ENCODE results near the gene CREBBP.

CREBBP gene

DNA sequence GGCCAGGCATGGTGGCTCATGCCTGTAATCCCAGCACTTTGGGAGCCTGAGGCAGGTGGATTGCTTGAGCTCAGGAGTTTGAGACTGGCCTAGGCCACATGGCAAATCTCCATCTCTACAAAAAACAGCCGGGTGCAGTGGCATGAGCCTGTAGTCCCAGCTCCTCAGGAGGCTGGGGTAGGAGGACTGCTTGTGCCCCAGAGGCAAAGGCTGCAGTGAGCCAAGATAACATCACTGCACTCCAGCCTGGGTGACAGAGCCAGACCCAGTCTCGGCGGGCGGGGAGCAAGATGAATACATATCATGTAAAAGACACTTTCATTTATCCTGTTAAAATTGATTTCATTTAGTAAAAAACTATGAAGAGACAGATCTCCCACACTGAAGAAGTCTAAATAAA is 54.6 kb downstream of the CREBBP start:
- TF ChIP-seq, protein P1, sequence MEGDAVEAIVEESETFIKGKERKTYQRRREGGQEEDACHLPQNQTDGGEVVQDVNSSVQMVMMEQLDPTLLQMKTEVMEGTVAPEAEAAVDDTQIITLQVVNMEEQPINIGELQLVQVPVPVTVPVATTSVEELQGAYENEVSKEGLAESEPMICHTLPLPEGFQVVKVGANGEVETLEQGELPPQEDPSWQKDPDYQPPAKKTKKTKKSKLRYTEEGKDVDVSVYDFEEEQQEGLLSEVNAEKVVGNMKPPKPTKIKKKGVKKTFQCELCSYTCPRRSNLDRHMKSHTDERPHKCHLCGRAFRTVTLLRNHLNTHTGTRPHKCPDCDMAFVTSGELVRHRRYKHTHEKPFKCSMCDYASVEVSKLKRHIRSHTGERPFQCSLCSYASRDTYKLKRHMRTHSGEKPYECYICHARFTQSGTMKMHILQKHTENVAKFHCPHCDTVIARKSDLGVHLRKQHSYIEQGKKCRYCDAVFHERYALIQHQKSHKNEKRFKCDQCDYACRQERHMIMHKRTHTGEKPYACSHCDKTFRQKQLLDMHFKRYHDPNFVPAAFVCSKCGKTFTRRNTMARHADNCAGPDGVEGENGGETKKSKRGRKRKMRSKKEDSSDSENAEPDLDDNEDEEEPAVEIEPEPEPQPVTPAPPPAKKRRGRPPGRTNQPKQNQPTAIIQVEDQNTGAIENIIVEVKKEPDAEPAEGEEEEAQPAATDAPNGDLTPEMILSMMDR (conservative IDR thresholded peaks at IDR 0.05; ENCODE audit: control insufficient read depth, insufficient read depth, low read depth, low read length), result no peak
- no peak for DNase-seq (ENCODE audit: low read depth)
- H3K4me3 ChIP-seq (ENCODE audit: control insufficient read depth, low read depth, low read length), result no peak overlapping the region

DNA sequence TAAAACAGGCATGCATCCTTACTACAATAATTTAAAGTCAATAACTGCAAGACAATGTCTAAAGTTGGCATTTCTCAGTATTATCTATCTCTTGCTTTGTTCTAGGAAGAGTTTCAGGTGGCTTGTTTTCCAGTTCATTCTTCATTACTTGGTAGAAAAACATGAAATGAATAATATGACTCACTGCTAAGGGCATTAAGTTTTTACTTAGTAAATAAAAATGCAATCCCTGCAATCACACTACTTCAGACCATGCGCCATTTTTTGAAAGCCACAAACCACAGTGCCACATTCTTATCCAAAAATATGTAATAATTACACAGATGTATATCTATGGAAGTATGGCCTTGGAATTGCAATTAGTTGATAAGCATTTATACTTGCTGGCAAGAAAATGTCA is 55.4 kb downstream of the CREBBP start:
- DNase-seq (ENCODE audit: low read depth), result peak; percentile 51
- no peak overlapping the region for H3K4me3 ChIP-seq (ENCODE audit: control insufficient read depth, low read depth, low read length)
- TF ChIP-seq, protein P1 (conservative IDR thresholded peaks at IDR 0.05; ENCODE audit: control insufficient read depth, insufficient read depth, low read depth, low read length), result no peak

DNA sequence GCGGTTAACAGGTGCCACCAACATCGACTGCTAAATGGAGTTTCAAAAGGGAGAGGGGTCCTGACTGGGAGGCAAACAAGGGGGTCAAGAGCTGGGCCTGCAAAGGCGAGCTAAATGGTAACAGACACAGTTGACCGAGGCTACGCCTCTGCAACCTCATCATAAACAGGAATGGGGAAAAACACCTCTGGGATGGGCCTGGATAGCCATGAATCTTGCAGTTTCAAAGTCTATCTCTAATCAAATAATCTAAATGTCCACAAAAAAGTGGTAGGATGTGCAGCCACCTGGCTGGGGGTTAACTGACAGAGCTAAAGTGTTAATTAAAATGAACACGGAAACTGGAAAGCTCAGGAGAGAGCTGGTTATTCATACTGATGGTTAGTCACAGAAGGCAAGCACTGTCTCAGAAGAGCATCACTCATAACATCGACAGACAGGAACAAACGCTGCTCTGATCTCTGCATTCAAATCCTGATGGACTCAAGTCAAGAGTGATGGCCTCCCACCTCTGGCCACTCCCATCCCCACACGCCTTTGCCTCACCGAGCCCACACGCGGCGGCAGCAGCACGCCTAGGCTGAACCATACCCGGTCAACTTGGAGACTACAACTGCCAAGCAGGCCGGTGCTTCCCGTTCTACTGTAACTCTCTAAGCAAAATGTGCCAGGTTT is 56.3 kb downstream of the CREBBP start:
- DNase-seq (ENCODE audit: low read depth), result peak; percentile 53
- no peak overlapping the region for H3K4me3 ChIP-seq (ENCODE audit: control insufficient read depth, low read depth, low read length)
- TF ChIP-seq, protein P1 (conservative IDR thresholded peaks at IDR 0.05; ENCODE audit: control insufficient read depth, insufficient read depth, low read depth, low read length), result no peak

DNA sequence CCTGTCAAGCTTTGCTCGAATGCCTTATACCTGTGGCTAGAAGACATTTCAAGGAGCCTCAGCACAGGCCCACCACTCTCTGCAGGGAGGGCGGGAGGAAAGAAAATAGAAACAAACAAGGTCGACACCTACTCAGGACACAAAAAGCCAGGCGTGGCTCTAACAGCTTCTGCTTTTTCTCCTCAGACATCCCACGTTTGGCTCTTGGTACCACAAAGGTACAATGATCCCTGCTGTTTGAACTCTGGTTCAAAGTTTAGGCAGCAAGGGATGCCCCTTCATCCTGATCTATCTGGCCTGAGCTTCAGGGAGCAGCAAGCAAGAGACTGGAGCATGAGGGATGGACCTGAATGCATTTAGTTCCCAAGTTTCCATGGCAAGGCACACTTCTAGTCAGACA is 57.1 kb downstream of the CREBBP start:
- no peak for DNase-seq (ENCODE audit: low read depth)
- H3K4me3 ChIP-seq (ENCODE audit: control insufficient read depth, low read depth, low read length), result no peak overlapping the region
- TF ChIP-seq, protein P1 (conservative IDR thresholded peaks at IDR 0.05; ENCODE audit: control insufficient read depth, insufficient read depth, low read depth, low read length), result no peak

DNA sequence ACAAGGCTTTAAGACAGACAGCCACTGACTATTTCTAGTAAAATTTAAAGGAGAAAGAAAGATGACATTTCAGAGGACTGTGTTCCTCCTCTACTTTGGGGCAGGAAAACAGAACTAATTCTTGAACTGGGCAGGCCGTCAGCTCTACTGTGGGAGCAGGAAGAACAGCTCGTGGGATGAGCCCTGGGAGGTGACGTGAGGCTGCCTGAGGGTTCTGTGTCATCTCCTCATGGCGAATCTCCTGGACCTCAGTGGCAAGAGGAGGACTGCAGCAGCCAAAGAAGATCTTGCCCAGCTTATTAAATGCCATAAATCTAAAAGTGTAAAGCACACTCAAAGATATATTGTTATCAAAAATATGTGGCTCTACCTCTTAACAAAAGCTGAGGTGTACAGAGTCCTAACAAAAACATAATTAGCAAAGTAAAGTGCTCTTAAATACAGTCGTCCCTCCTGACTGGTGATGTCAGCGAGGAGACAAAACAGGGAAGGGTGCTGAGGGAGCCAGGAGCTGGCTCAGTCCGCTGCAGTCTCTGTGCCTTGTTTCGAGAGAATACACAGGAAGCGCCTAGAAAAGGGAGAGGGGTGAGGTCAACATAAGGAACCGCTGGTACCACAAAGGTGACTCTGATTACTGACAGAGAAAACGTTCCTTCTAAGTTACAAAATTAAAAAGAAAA is 58.0 kb downstream of the CREBBP start:
- TF ChIP-seq, protein P1 (conservative IDR thresholded peaks at IDR 0.05; ENCODE audit: control insufficient read depth, insufficient read depth, low read depth, low read length), result no peak
- DNase-seq (ENCODE audit: low read depth), result peak; percentile 71
- no peak overlapping the region for H3K4me3 ChIP-seq (ENCODE audit: control insufficient read depth, low read depth, low read length)

DNA sequence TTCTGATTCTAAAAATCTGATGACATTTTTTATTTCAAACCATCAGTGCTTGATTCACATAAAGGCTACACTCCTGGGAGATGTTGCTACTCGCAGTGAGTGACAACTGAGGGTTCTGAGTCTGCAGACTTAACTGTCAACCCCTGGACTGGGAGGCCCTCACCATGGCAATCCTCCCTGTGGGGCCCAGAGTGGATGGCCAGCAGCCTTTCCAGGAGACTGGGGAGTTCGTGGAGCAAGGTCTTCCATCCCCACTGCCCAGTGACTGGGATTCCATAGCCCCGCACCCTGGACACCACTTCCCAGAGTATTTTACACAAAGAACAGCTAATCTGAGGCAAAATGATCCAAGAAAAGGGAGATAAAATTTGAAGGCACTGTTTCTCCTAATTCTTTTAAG is 59.3 kb downstream of the CREBBP start:
- no peak for DNase-seq (ENCODE audit: low read depth)
- TF ChIP-seq, protein P1 (conservative IDR thresholded peaks at IDR 0.05; ENCODE audit: control insufficient read depth, insufficient read depth, low read depth, low read length), result no peak
- no peak overlapping the region for H3K4me3 ChIP-seq (ENCODE audit: control insufficient read depth, low read depth, low read length)
